Measurements from ENCODE around the gene NLN. TPM values are rescaled to one million over a fixed set of nuclear protein-coding genes. Genes with fewer than 3 reads are reported as not detected.

Gene NLN
- total and polyA plus RNA-seq, 12 donors: 1.5 to 17.4 (median 13.4) TPM

GRCh38 chr5:65821966-65822365, 100.0 kb downstream of the NLN start:
- DNase-seq: no peak
- WGBS, 2 donors: 90 to 92% methylated on average over 4 of the region's 4 CpGs
- intact Hi-C loops (cut with DNase I): no loop called here

GRCh38 chr5:65822710-65823109, 100.7 kb downstream of the NLN start:
- Histone ChIP-seq H3K9me3 (no peaks in the 10 kb centered on the region), H3K27me3 (no peaks in the 10 kb centered on the region), H3K4me1 (peaks cover 0 to 29% (median 0%) of the 10 kb centered on the region in 9 donors), H3K4me3 (no peak overlapping the region), H3K36me3 (peaks cover 0 to 13% (median 0%) of the 10 kb centered on the region in 9 donors), H3K27ac (no peak overlapping the region)
- DNase-seq (no peak), ATAC-seq (no peak)
- intact Hi-C loops (cut with DNase I): no loop called here
- WGBS, 2 donors: 91 to 94% methylated on average over 6 of the region's 6 CpGs
- no peak for TF ChIP-seq CTCF (IDR thresholded peaks at IDR 0.05)

More at GRCh38 chr5:65821966-65822365, 100.0 kb downstream of the NLN start:
- Histone ChIP-seq H3K36me3 (peaks cover 0 to 13% (median 0%) of the 10 kb centered on the region in 9 donors), H3K27me3 (no peaks in the 10 kb centered on the region), H3K4me1 (peaks cover 0 to 29% (median 0%) of the 10 kb centered on the region in 9 donors), H3K4me3 (no peak overlapping the region), H3K9me3 (no peaks in the 10 kb centered on the region), H3K27ac (no peak overlapping the region)
- TF ChIP-seq CTCF (IDR thresholded peaks at IDR 0.05): no peak
- no peak for ATAC-seq

GRCh38 chr5:65823204-65823603, 101.2 kb downstream of the NLN start:
- 95% methylated on average over 2 of the region's 2 CpGs for WGBS, 2 donors
- intact Hi-C loops (cut with DNase I): no loop called here
- no peak for TF ChIP-seq CTCF (IDR thresholded peaks at IDR 0.05)
- Histone ChIP-seq H3K27ac (no peak overlapping the region), H3K4me3 (no peak overlapping the region), H3K9me3 (no peaks in the 10 kb centered on the region), H3K27me3 (no peaks in the 10 kb centered on the region), H3K36me3 (peaks cover 0 to 13% (median 0%) of the 10 kb centered on the region in 9 donors), H3K4me1 (peaks cover 0 to 29% (median 0%) of the 10 kb centered on the region in 9 donors)
- DNase-seq (no peak), ATAC-seq (no peak)

- Histone ChIP-seq H3K27me3 (no peaks in the 10 kb centered on the region), H3K9me3 (no peaks in the 10 kb centered on the region), H3K27ac (no peak overlapping the region), H3K36me3 (peaks cover 0 to 13% (median 0%) of the 10 kb centered on the region in 9 donors), H3K4me1 (peaks cover 0 to 24% (median 0%) of the 10 kb centered on the region in 9 donors), H3K4me3 (no peak overlapping the region)
- no peak for TF ChIP-seq CTCF (IDR thresholded peaks at IDR 0.05)
- WGBS, 2 donors: 80 to 91% methylated on average over 4 of the region's 4 CpGs
- no peak for DNase-seq
- intact Hi-C loops (cut with DNase I): no loop called here
- ATAC-seq: no peak
Observed at GRCh38 chr5:65823845-65824445, 101.9 kb downstream of the NLN start.
